ENCODE data around the gene ZDHHC22.
A peak's percentile ranks its signal among the peaks of the same experiment; 100 is the strongest.
"Not testable (repeated sequence)": the region's sequence is repeated elsewhere in the genome, so short reads cannot be mapped to it uniquely, and the experiment has no call there.

Gene ZDHHC22, protein sequence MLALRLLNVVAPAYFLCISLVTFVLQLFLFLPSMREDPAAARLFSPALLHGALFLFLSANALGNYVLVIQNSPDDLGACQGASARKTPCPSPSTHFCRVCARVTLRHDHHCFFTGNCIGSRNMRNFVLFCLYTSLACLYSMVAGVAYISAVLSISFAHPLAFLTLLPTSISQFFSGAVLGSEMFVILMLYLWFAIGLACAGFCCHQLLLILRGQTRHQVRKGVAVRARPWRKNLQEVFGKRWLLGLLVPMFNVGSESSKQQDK

DNA sequence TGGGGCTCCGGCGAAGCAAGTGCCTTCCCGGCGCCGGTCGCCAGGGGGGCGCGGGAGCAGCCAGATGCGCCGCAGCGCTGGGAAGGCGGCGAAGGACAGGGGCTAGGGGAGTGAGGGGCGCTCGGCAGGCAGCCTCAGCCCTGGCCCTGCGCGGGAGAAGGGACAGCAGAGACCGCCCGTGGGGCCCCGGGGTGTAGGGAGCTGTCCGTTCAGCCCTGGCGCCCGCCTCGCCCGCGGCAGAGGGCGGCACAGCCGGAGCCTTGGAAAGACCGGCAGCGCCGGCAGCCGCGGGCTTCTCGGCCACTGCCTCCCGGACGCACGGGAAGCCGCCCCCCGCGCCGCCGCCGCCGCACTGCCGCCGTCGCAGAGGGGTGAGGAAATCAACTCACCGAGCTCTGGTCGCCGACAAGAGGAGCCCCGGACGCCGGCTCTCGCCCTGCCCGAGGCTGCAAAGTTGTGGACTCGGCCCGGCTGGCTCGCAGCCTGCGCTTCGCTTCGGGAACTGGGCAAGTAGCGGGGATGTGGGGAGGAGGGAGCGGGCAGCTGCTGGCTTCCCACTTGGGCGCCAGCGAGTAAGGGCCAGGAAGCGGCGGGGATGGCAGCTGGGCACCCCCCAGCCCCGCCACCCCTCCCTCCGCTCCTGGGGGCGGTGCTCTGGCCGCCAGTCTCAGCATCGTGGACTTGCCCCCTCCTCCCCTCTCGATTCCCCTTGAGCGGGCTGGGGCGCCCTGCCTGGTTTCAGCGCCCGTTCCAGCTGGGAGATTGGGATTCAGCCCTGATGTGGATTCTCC is at the start of gene ZDHHC22:
TSS of gene ZDHHC22 (minus strand) at position 578 of the 791 bp plus-strand sequence. CDS start 2,053 bp downstream, outside the sequence.
- peak in 38 of 51 donors; percentile 15 to 81 (median 64) for DNase-seq

GRCh38 chr14:77190977-77191376 is 49.4 kb upstream of the ZDHHC22 start:
- DNase-seq, result no peak

DNA sequence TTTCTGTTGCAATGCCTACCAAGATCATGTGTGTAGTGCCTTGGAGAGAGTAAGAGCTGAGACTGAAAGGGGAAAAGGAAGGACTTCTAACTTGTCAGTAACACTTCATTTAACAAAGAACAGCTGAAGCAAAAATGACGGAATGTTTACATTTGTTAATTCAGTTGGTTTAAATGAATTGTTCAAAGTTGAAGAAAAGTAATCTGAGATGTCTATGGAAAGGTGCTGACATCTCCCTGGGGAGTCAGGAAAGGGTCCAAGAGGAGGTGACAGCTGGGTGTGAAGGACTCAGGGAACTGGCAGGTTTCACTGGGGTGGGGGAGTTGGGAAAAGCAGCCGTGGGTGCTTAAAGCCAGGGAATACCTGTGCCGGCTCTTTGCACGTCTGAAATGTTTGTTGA is 47.9 kb upstream of the ZDHHC22 start:
- DNase-seq, result no peak

DNA sequence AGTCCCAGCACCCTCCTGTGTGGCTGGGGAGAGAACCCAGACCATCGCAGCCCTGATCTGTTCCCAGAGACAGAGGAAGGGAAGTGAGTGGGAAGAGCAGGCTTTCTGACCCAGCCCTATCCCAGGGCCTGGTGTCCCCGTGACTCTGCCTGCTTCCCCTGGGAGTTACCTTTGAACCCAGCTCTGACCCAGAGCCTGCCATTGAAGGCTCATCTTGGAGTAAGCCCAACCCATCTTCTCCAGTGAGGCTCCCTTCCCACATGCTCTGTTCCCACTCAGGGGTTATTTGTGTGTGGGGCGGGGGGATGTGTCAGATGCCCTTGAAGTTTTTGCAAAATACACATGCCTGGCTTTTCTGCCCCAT is 46.0 kb upstream of the ZDHHC22 start:
- no peak for DNase-seq

GRCh38 chr14:77186911-77187648 is 45.5 kb upstream of the ZDHHC22 start:
- DNase-seq, result peak in 8 of 51 donors; percentile 8 to 52 (median 39)

DNA sequence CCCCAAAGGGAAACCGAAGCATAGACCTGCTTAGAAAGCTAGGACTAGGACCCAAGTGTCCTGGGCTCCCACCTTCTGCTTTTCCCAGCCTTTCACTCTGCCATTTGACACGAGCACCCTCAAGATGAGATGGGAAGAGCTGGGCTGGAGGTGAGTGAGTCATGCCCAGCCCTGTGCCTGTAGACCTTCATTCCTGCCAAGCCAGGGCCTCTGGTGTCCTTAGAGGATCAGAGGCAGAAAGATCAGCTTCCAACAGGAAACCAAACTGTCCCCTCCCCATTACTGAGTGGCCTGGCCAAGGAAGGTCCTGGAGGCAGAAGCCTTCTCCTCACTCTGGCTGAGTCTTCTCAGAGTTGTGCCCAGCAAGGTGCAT is 43.5 kb upstream of the ZDHHC22 start:
- DNase-seq, result no peak

DNA sequence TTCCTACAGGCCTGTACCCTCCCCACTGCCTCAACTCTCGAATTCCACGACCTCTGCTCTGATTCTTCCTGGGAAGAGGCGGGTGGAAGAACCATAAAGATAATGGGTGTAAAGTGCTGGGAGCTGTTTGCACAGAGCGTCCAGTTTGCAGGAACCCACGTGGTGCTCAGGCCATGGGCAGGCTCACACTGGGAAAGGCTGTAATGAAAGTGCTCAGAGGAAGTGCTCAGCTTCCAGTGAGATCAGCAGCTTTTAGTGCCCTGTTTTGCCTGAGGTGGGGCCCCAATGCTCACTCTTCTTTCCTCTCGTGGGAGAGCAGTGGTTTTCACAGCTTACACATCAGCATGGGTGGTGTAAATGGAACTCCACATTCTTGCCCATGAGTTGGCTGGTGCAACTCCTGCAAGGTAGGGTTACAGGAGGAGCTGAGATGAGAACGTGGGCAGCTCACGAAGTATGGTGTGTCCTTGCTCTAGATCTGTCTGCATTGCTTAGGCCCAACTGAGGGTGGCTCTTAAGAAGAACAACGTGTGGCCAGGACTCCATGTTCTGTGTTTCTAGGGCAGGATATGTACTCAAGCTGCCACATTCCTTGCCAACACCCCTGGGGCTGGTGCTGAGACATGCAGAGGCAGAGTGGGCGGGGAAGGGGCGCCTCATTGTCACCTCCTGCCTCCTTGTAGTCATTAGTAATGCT is 43.0 kb upstream of the ZDHHC22 start:
- DNase-seq, result peak in 1 of 51 donors; percentile 22

GRCh38 chr14:77183896-77184295 is 42.3 kb upstream of the ZDHHC22 start:
- no peak for DNase-seq

GRCh38 chr14:77181603-77182437 is 40.2 kb upstream of the ZDHHC22 start, which contains the start of gene TMEM63C:
Gene TMEM63C (plus strand): TSS chr14:77181798. CDS start chr14:77218814, 37,016 bp downstream.
- DNase-seq, result peak in 33 of 51 donors; percentile 21 to 82 (median 55)

- DNase-seq, result no peak
Measured at GRCh38 chr14:77180726-77181602, 39.4 kb upstream of the ZDHHC22 start.

DNA sequence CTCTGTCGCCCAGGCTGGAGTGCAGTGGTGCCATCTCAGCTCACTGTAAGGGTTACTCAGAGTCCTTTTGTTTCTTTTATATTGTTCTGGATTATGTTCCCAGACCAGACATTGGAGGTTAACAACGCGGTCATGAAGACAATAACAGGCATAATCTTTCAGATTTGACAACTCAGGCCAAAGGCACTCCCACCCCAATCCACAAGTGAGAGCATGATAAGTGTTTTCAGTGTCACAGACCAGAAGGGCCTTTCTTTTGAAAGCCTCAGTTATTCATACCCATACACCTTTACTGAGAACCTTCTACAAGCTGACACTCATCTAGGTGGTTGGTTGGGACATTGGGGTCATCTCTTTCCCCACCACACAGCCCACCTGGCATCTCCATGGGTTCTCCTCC is 37.1 kb upstream of the ZDHHC22 start:
- DNase-seq, result no peak

DNA sequence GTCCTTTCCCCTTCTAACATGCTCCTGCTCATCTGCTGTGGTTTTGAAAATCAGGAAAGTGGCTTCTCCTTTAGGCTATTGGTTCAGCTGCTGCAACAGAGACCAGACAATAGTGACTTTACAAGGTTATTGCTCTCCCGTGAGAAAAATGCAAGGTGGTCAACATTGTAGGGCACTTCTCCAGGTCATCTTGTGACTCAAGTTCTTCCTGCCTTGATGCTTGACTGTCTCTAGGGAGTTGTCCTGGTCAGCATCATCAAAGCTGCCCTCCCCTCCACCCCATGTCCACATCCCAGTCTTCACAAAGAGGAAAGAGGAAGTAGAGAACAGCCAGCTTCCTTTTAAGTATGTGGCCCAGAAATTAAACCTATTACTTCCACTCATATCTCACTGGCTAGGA is 36.1 kb upstream of the ZDHHC22 start:
- DNase-seq, result no peak

DNA sequence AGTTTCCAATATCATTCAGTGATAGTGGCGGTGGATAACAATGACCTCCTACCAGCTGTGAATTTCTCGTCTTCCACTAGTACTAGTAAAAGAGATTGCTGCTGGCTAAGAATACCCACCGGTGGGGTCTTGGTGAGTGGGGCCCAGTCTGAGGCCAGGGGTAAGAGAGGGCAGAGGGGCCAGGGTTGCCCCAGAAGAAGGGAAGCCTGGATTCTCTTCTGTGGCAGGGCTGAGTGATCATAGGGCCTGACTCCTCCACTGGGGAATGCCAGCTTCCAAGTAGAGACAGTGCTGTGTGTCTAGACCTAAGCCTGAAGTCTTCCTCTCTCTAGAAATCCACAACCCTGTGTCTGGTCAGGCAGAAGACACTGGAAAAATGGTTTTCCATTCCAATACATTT is 34.3 kb upstream of the ZDHHC22 start:
- no peak for DNase-seq

GRCh38 chr14:77173911-77174617 is 32.5 kb upstream of the ZDHHC22 start:
- not testable (repeated sequence) for DNase-seq

- no peak for DNase-seq
Measured at GRCh38 chr14:77172916-77173315, 31.3 kb upstream of the ZDHHC22 start.

GRCh38 chr14:77170045-77170444 is 28.5 kb upstream of the ZDHHC22 start:
- no peak for DNase-seq

DNA sequence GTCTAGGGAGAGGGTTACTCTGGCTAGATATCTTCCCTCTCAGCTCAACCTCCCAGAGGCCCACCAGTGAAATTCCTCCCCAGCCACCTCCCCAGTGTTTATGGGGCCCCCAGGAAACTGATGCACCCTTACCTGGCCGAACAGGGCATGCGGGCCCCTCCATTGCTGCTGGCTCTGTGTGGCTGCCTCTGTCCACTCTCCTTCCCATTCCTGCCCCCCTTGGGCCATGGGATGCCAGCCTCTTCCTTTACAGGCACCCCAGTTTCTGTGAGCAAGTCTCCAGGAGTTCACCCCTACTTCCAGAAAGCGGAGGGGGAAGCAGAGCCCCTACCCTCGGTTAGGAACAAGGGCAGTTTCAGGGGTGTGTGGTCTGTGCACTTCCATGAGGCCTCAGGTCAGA is 19.4 kb upstream of the ZDHHC22 start:
- DNase-seq, result no peak

DNA sequence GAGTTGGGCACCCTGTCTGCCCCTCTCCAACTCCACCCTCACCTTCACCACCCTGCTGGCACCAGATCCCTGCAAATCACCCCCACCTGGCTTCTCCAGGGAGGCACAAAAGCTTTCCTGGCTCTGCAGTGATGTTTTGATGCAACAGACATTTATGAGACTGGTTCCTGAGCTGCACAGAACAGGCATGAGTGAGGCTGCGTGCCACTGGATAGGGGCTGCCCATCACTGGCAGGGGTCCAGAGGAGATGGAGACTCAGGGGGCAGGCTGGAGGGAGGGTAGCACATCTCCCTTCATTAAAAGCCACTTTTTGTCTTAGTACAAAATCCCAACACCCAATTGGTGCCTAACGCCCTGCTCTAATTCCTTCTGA is 17.3 kb upstream of the ZDHHC22 start:
- peak in 3 of 51 donors; percentile 51 to 79 (median 60) for DNase-seq
